ENCODE measurements around the gene RYR3. TPM values are rescaled to one million over a fixed set of nuclear protein-coding genes. Genes with fewer than 3 reads are reported as not detected.

The RYR3 gene
- total RNA-seq, 1 donor from 2014 or later = 4.8 TPM

GRCh38 chr15:33539825-33540573 is 229.2 kb downstream of the RYR3 start:
- no peak overlapping the region for H3K27ac Mint-ChIP-seq (ENCODE audit: unreplicated experiment)
- H3K4me1 Mint-ChIP-seq (ENCODE audit: unreplicated experiment) = peaks cover 7% of the 10 kb centered on the region
- TF ChIP-seq CTCF (IDR thresholded peaks at IDR 0.05; ENCODE audit: unreplicated experiment) = no peak
- no peaks in the 10 kb centered on the region for H3K27me3 Mint-ChIP-seq (ENCODE audit: unreplicated experiment)
- H3K4me3 Mint-ChIP-seq (ENCODE audit: unreplicated experiment) = no peak overlapping the region
- no peaks in the 10 kb centered on the region for H3K36me3 Mint-ChIP-seq (ENCODE audit: low read depth, unreplicated experiment)
- no peaks in the 10 kb centered on the region for H3K9me3 Mint-ChIP-seq (ENCODE audit: unreplicated experiment)
- DNase-seq (ENCODE audit: low spot score) = no peak

- Mint-ChIP-seq H3K36me3 (ENCODE audit: low read depth, unreplicated experiment) (no peaks in the 10 kb centered on the region), H3K27ac (ENCODE audit: unreplicated experiment) (no peak overlapping the region), H3K9me3 (ENCODE audit: unreplicated experiment) (no peaks in the 10 kb centered on the region), H3K27me3 (ENCODE audit: unreplicated experiment) (no peaks in the 10 kb centered on the region), H3K4me3 (ENCODE audit: unreplicated experiment) (no peak overlapping the region), H3K4me1 (ENCODE audit: unreplicated experiment) (no peaks in the 10 kb centered on the region)
- no peak for TF ChIP-seq CTCF (IDR thresholded peaks at IDR 0.05; ENCODE audit: unreplicated experiment)
- DNase-seq (ENCODE audit: low spot score) = no peak
These were observed 233.2 kb downstream of the RYR3 start for GRCh38 chr15:33543957-33544356.

GRCh38 chr15:33545866-33546265 is 235.1 kb downstream of the RYR3 start:
- H3K27ac Mint-ChIP-seq (ENCODE audit: unreplicated experiment) = no peak overlapping the region
- no peaks in the 10 kb centered on the region for H3K27me3 Mint-ChIP-seq (ENCODE audit: unreplicated experiment)
- TF ChIP-seq CTCF (IDR thresholded peaks at IDR 0.05; ENCODE audit: unreplicated experiment) = no peak
- H3K4me1 Mint-ChIP-seq (ENCODE audit: unreplicated experiment) = no peaks in the 10 kb centered on the region
- H3K4me3 Mint-ChIP-seq (ENCODE audit: unreplicated experiment) = no peak overlapping the region
- H3K9me3 Mint-ChIP-seq (ENCODE audit: unreplicated experiment) = no peaks in the 10 kb centered on the region
- DNase-seq (ENCODE audit: low spot score) = no peak
- no peaks in the 10 kb centered on the region for H3K36me3 Mint-ChIP-seq (ENCODE audit: low read depth, unreplicated experiment)

GRCh38 chr15:33547876-33548275 is 237.1 kb downstream of the RYR3 start:
- Mint-ChIP-seq H3K27me3 (ENCODE audit: unreplicated experiment) (no peaks in the 10 kb centered on the region), H3K36me3 (ENCODE audit: low read depth, unreplicated experiment) (no peaks in the 10 kb centered on the region), H3K4me3 (ENCODE audit: unreplicated experiment) (no peak overlapping the region), H3K4me1 (ENCODE audit: unreplicated experiment) (no peaks in the 10 kb centered on the region), H3K27ac (ENCODE audit: unreplicated experiment) (no peak overlapping the region), H3K9me3 (ENCODE audit: unreplicated experiment) (no peaks in the 10 kb centered on the region)
- TF ChIP-seq CTCF (IDR thresholded peaks at IDR 0.05; ENCODE audit: unreplicated experiment) = no peak
- peak; percentile 82 for DNase-seq (ENCODE audit: low spot score)

GRCh38 chr15:33551860-33552259 is 241.1 kb downstream of the RYR3 start:
- no peak for TF ChIP-seq CTCF (IDR thresholded peaks at IDR 0.05; ENCODE audit: unreplicated experiment)
- no peaks in the 10 kb centered on the region for H3K4me1 Mint-ChIP-seq (ENCODE audit: unreplicated experiment)

More at GRCh38 chr15:33551860-33552259, 241.1 kb downstream of the RYR3 start:
- Mint-ChIP-seq H3K9me3 (ENCODE audit: unreplicated experiment) (no peaks in the 10 kb centered on the region), H3K27ac (ENCODE audit: unreplicated experiment) (no peak overlapping the region), H3K27me3 (ENCODE audit: unreplicated experiment) (no peaks in the 10 kb centered on the region), H3K36me3 (ENCODE audit: low read depth, unreplicated experiment) (no peaks in the 10 kb centered on the region), H3K4me3 (ENCODE audit: unreplicated experiment) (no peak overlapping the region)
- no peak for DNase-seq (ENCODE audit: low spot score)

Measured in endothelial cell (in vitro differentiated cells).